ENCODE results near the gene GDPGP1.

The GDPGP1 gene

GRCh38 chr15:90203473-90203872, 30.5 kb upstream of the GDPGP1 start:
- DNase-seq (ENCODE audit: low read depth, low spot score) = no peak
- H3K27ac ChIP-seq = peak overlapping the region; percentile 99

GRCh38 chr15:90203922-90204321, 30.1 kb upstream of the GDPGP1 start:
- no peak for DNase-seq (ENCODE audit: low read depth, low spot score)
- H3K27ac ChIP-seq = peak overlapping the region; percentile 99

GRCh38 chr15:90205050-90205848, 28.8 kb upstream of the GDPGP1 start:
- no peak for DNase-seq (ENCODE audit: low read depth, low spot score)
- H3K27ac ChIP-seq = peak overlapping the region; percentile 99

- H3K27ac ChIP-seq = peak overlapping the region; percentile 99
- no peak for DNase-seq (ENCODE audit: low read depth, low spot score)
Observed at GRCh38 chr15:90205886-90206285, 28.1 kb upstream of the GDPGP1 start.

- no peak for DNase-seq (ENCODE audit: low read depth, low spot score)
- peak overlapping the region; percentile 99 for H3K27ac ChIP-seq
Observed at GRCh38 chr15:90207252-90207651, 26.8 kb upstream of the GDPGP1 start.

- H3K27ac ChIP-seq = peak overlapping the region; percentile 99
- no peak for DNase-seq (ENCODE audit: low read depth, low spot score)
Observed at GRCh38 chr15:90208356-90208755, 25.7 kb upstream of the GDPGP1 start.

- no peak for DNase-seq (ENCODE audit: low read depth, low spot score)
- peak overlapping the region; percentile 99 for H3K27ac ChIP-seq
Observed at GRCh38 chr15:90209591-90209990, 24.4 kb upstream of the GDPGP1 start.

- DNase-seq (ENCODE audit: low read depth, low spot score) = no peak
- H3K27ac ChIP-seq = peak overlapping the region; percentile 99
Observed at GRCh38 chr15:90210593-90210992, 23.4 kb upstream of the GDPGP1 start.

GRCh38 chr15:90211009-90211408, 23.0 kb upstream of the GDPGP1 start:
- no peak for DNase-seq (ENCODE audit: low read depth, low spot score)
- peak overlapping the region; percentile 99 for H3K27ac ChIP-seq

GRCh38 chr15:90211440-90212143, 22.4 kb upstream of the GDPGP1 start:
- DNase-seq (ENCODE audit: low read depth, low spot score) = peak; percentile 87
- peak overlapping the region; percentile 99 for H3K27ac ChIP-seq

- peak overlapping the region; percentile 99 for H3K27ac ChIP-seq
- DNase-seq (ENCODE audit: low read depth, low spot score) = peak; percentile 82
Observed at GRCh38 chr15:90212221-90213098, 21.5 kb upstream of the GDPGP1 start.

GRCh38 chr15:90213122-90213817, 20.7 kb upstream of the GDPGP1 start:
- DNase-seq (ENCODE audit: low read depth, low spot score) = no peak
- H3K27ac ChIP-seq = peak overlapping the region; percentile 99

- peak overlapping the region; percentile 99 for H3K27ac ChIP-seq
- no peak for DNase-seq (ENCODE audit: low read depth, low spot score)
Observed at GRCh38 chr15:90213818-90214204, 20.2 kb upstream of the GDPGP1 start.

- no peak for DNase-seq (ENCODE audit: low read depth, low spot score)
- peak overlapping the region; percentile 99 for H3K27ac ChIP-seq
Observed at GRCh38 chr15:90214553-90215196, 19.3 kb upstream of the GDPGP1 start.

- DNase-seq (ENCODE audit: low read depth, low spot score) = no peak
- H3K27ac ChIP-seq = peak overlapping the region; percentile 99
Observed at GRCh38 chr15:90217671-90218394, 16.2 kb upstream of the GDPGP1 start.

GRCh38 chr15:90219421-90220141, 14.4 kb upstream of the GDPGP1 start:
- H3K27ac ChIP-seq = peak overlapping the region; percentile 99
- DNase-seq (ENCODE audit: low read depth, low spot score) = no peak

GRCh38 chr15:90221246-90221900, 12.6 kb upstream of the GDPGP1 start:
- DNase-seq (ENCODE audit: low read depth, low spot score) = no peak
- H3K27ac ChIP-seq = peak overlapping the region; percentile 13

- no peak for DNase-seq (ENCODE audit: low read depth, low spot score)
- H3K27ac ChIP-seq = no peak overlapping the region
Observed at GRCh38 chr15:90222547-90222946, 11.5 kb upstream of the GDPGP1 start.
